ENCODE results near the gene RNF225.
A peak's percentile ranks its signal among the peaks of the same experiment; 100 is the strongest.
"Not testable (repeated sequence)": the region's sequence is repeated elsewhere in the genome, so short reads cannot be mapped to it uniquely, and the experiment has no call there.

RNF225 gene

DNA sequence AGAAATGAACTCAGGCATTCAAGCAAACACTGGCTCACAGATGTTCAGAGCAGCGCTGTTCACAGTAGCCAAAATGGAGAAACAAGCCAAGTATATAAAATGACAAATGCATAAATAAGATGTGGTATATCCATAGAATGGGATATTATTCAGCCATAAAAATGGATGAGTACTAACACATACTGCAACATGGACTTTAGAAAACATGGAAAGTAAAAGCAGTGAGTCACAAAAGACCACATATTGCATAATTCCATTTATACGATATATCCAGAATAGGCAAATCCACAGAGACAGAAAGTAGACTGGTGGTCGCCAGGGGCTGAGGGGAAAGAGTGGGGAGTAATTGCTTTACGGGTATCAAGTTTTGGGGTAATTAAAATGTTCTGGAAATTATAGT, 21.3 kb upstream of the RNF225 start:
- Mint-ChIP-seq H3K27me3 (no peaks in the 10 kb centered on the region), H3K4me3 (no peak overlapping the region), H3K4me1 (ENCODE audit: low read depth) (no peaks in the 10 kb centered on the region), H3K9me3 (no peaks in the 10 kb centered on the region), H3K27ac (no peak overlapping the region), H3K36me3 (ENCODE audit: low read depth) (no peaks in the 10 kb centered on the region)
- intact Hi-C loops (cut with micrococcal nuclease) = no loop called here

GRCh38 chr19:58376724-58377123, 18.7 kb upstream of the RNF225 start:
- Mint-ChIP-seq H3K4me1 (ENCODE audit: low read depth) (peaks cover 13% of the 10 kb centered on the region), H3K36me3 (ENCODE audit: low read depth) (peaks cover 16% of the 10 kb centered on the region)
- H3K27ac Mint-ChIP-seq; H3K9me3 Mint-ChIP-seq; H3K4me3 Mint-ChIP-seq; intact Hi-C loops (cut with micrococcal nuclease); H3K27me3 Mint-ChIP-seq: not testable (repeated sequence)

- H3K27me3 Mint-ChIP-seq = no peaks in the 10 kb centered on the region
- no peak overlapping the region for H3K4me3 Mint-ChIP-seq
- H3K36me3 Mint-ChIP-seq (ENCODE audit: low read depth) = peaks cover 16% of the 10 kb centered on the region
- peaks cover 20% of the 10 kb centered on the region for H3K4me1 Mint-ChIP-seq (ENCODE audit: low read depth)
- no peak overlapping the region for H3K27ac Mint-ChIP-seq
- H3K9me3 Mint-ChIP-seq = no peaks in the 10 kb centered on the region
- intact Hi-C loops (cut with micrococcal nuclease) = no loop called here
Observed at GRCh38 chr19:58379246-58379645, 16.2 kb upstream of the RNF225 start.

DNA sequence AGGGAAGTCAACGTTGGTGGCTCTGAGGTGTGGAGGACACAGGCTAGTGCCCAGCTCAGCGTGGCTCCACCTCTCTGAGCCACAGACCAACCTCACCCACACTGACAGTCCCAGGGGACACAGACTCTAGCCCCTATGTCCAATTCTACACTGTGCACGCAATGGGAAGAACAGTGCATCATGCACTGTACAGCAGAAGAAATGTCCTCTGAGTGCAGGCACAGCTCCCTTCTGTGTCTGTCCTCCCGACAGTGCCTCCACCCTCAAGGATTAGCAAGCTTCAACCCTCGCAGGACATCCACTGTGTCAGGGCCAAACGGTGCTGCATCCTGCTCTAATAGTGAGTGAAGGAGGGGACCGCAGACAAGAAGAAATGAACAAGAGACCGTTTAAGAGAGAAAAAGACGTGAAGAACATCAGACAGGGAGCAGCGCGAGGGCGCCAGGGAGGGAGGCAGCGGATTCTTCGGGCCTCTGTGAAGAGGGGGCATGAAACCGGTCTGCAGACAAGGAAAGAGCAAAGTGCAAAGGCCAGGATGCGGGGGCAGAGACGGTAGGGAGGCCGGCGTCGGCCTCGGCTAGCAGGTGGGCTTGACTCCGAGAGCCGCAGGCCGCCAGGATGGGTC, 15.3 kb upstream of the RNF225 start:
- Mint-ChIP-seq H3K27me3 (no peaks in the 10 kb centered on the region), H3K36me3 (ENCODE audit: low read depth) (peaks cover 16% of the 10 kb centered on the region), H3K9me3 (no peaks in the 10 kb centered on the region), H3K4me1 (ENCODE audit: low read depth) (peaks cover 22% of the 10 kb centered on the region), H3K4me3 (peak overlapping the region; percentile 78), H3K27ac (peak overlapping the region; percentile 86)
- intact Hi-C loops (cut with micrococcal nuclease) = loop anchor here (2.0 kb wide), 3 partner anchors 17 to 197 kb away; partner anchors contain the start of genes ZNF132, ZNF274 and ZNF497

DNA sequence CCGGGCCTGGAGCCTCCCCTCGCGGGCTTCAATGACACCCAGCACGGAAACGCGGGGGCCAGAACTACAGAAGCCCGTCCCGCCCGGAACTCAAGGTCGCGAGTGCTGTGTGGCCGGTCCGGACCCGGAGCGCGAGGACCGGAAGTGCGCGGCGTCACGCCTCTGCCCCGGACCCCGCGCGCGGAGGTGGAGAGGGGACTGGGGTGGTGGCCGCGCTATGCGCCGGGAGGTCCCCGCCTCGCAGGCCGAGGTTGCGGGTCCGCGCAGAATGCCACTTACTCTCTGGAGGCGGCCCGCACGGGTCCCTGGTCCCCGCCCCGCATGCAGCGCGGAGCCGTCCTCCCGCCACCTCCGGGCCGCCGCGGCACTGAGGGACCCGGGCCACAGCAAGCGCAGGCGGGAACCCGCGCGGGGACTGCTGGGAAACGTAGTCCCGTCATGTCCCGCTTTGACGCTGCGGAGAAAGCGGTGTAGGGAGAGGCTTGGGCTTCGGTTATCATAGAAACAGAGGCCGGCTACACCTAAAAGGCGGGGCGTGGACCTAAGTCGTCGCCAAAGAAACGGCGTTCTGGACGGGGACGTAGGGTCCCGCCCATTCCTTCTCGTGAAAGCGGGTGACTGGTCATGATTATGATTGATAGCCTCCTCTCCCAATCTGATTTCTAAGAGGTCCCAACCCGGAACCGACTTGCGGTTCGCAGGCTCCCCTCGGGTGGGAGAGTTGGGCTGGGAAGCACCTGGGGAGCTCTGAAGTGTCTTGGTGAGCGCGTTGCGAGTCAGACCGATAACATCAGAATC, 14.6 kb upstream of the RNF225 start, which contains the start of gene ZNF837:
Gene ZNF837 (minus strand): TSS at position 369 of the 798 bp plus-strand sequence. CDS start 11,698 bp downstream, outside the sequence.
- H3K4me3 Mint-ChIP-seq = peak within 1 kb of the TSS; percentile 78
- intact Hi-C loops (cut with micrococcal nuclease) = loop anchor here (1.0 to 2.0 kb wide), 5 partner anchors 18 to 198 kb away; partner anchors contain the start of genes ZNF132, ZNF274, ZNF497 and ZNF584
- H3K36me3 Mint-ChIP-seq (ENCODE audit: low read depth) = peaks cover 16% of the 10 kb centered on the region
- H3K27ac Mint-ChIP-seq = peak within 1 kb of the TSS; percentile 86
- H3K4me1 Mint-ChIP-seq (ENCODE audit: low read depth) = peaks cover 29% of the 10 kb centered on the region
- H3K9me3 Mint-ChIP-seq = no peaks in the 10 kb centered on the region
- H3K27me3 Mint-ChIP-seq = no peaks in the 10 kb centered on the region

DNA sequence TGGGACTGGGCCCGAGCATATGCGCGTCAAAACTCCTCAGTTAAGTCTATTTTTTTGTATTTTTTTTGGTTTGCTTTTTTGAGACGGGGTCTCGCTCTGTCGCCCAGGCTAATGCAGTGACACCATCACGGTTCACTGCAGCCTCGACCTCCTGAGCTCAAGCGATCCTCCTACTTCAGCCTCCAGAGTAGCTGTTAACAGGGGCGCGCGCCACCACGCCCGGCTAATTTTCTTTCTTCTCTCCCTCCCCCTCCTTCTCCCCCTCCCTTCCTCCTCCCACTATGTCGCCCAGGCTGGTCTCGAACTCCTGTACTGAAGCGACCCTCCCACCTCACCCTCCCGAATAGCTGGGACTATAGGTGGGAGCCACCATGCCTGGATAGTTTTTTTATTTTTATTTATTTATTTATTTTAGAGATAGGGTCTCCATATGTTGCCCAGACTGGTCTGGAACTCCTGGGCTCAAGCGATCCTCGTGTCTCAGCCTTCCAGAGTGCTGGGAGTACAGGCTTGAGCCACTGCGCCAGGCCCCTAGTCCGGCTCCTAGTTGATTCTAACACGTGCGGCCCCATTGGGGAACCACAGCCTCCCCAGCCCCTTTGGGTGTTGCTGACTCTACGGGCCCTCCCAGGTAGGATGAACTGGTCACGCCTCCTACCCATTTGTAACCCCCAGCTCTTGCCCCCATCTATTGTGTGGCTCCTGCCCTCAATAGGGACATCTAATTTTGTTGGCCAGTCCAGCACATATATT, 13.8 kb upstream of the RNF225 start:
- H3K27me3 Mint-ChIP-seq = no peaks in the 10 kb centered on the region
- H3K27ac Mint-ChIP-seq = peak overlapping the region; percentile 86
- peaks cover 21% of the 10 kb centered on the region for H3K36me3 Mint-ChIP-seq (ENCODE audit: low read depth)
- no peaks in the 10 kb centered on the region for H3K9me3 Mint-ChIP-seq
- peaks cover 35% of the 10 kb centered on the region for H3K4me1 Mint-ChIP-seq (ENCODE audit: low read depth)
- intact Hi-C loops (cut with micrococcal nuclease) = loop anchor here (1.0 to 2.0 kb wide), 5 partner anchors 19 to 199 kb away; partner anchors contain the start of genes ZNF132, ZNF274, ZNF497 and ZNF584
- peak overlapping the region; percentile 78 for H3K4me3 Mint-ChIP-seq

GRCh38 chr19:58382997-58383603, 12.4 kb upstream of the RNF225 start:
- peaks cover 40% of the 10 kb centered on the region for H3K4me1 Mint-ChIP-seq (ENCODE audit: low read depth)

GRCh38 chr19:58385313-58385890, 10.1 kb upstream of the RNF225 start:
- H3K27ac Mint-ChIP-seq = peak overlapping the region; percentile 96
- H3K4me1 Mint-ChIP-seq (ENCODE audit: low read depth) = peaks cover 40% of the 10 kb centered on the region
- H3K36me3 Mint-ChIP-seq (ENCODE audit: low read depth) = peaks cover 50% of the 10 kb centered on the region
- peak overlapping the region; percentile 96 for H3K4me3 Mint-ChIP-seq
- no peaks in the 10 kb centered on the region for H3K9me3 Mint-ChIP-seq
- no peaks in the 10 kb centered on the region for H3K27me3 Mint-ChIP-seq
- intact Hi-C loops (cut with micrococcal nuclease) = no loop called here

More at GRCh38 chr19:58382997-58383603, 12.4 kb upstream of the RNF225 start:
- H3K4me3 Mint-ChIP-seq = no peak overlapping the region
- H3K27ac Mint-ChIP-seq = no peak overlapping the region
- H3K27me3 Mint-ChIP-seq = no peaks in the 10 kb centered on the region
- no peaks in the 10 kb centered on the region for H3K9me3 Mint-ChIP-seq
- intact Hi-C loops (cut with micrococcal nuclease) = no loop called here
- H3K36me3 Mint-ChIP-seq (ENCODE audit: low read depth) = peaks cover 32% of the 10 kb centered on the region

GRCh38 chr19:58385891-58386575, 9.4 kb upstream of the RNF225 start:
- no peaks in the 10 kb centered on the region for H3K27me3 Mint-ChIP-seq
- H3K4me3 Mint-ChIP-seq = peak overlapping the region; percentile 96
- H3K4me1 Mint-ChIP-seq (ENCODE audit: low read depth) = peaks cover 43% of the 10 kb centered on the region
- H3K9me3 Mint-ChIP-seq = no peaks in the 10 kb centered on the region
- intact Hi-C loops (cut with micrococcal nuclease) = no loop called here
- peaks cover 50% of the 10 kb centered on the region for H3K36me3 Mint-ChIP-seq (ENCODE audit: low read depth)
- H3K27ac Mint-ChIP-seq = peak overlapping the region; percentile 96

GRCh38 chr19:58386576-58387337, 8.7 kb upstream of the RNF225 start, which contains the start of gene RPS5:
Gene RPS5 (plus strand): TSS chr19:58387269. CDS start chr19:58388138, 869 bp downstream.
- H3K27me3 Mint-ChIP-seq = no peaks in the 10 kb centered on the region
- H3K4me3 Mint-ChIP-seq = peak within 1 kb of the TSS; percentile 96
- peak within 1 kb of the TSS; percentile 96 for H3K27ac Mint-ChIP-seq
- peaks cover 43% of the 10 kb centered on the region for H3K4me1 Mint-ChIP-seq (ENCODE audit: low read depth)
- H3K36me3 Mint-ChIP-seq (ENCODE audit: low read depth) = peaks cover 52% of the 10 kb centered on the region
- intact Hi-C loops (cut with micrococcal nuclease) = loop anchor here (1.0 kb wide), 1 partner anchor 81 kb away; the partner anchor contains the start of gene ERVK3-1
- H3K9me3 Mint-ChIP-seq = no peaks in the 10 kb centered on the region

- Mint-ChIP-seq H3K9me3 (no peaks in the 10 kb centered on the region), H3K36me3 (ENCODE audit: low read depth) (peaks cover 60% of the 10 kb centered on the region), H3K27me3 (no peaks in the 10 kb centered on the region), H3K4me3 (peak overlapping the region; percentile 96), H3K27ac (peak overlapping the region; percentile 96), H3K4me1 (ENCODE audit: low read depth) (peaks cover 36% of the 10 kb centered on the region)
- intact Hi-C loops (cut with micrococcal nuclease) = loop anchor here (1.0 kb wide), 1 partner anchor 82 kb away; the partner anchor contains the start of gene ERVK3-1
Observed at GRCh38 chr19:58387338-58388174, 7.9 kb upstream of the RNF225 start.

Measured in dendritic cell treated with granulocyte-macrophage colony-stimulating factor and Interleukin-4, amounts not matched to agents 40 ng/mL and 50 ng/mL, for 4 days (primary cell).